GM19193 (cell line): ENCODE data around the gene PLCB4.

Experiments
- POLR2A ChIP-seq: IDR thresholded peaks from 4 replicates; pipeline ENCODE4 v1.6.1; 2011; ENCODE audit not compliant: insufficient read depth, insufficient read length; ENCODE audit errors: extremely low read depth

The PLCB4 gene

GRCh38 chr20:9068841-9069663 is at the start of gene PLCB4:
PLCB4 (plus strand) TSS chr20:9069087; CDS start chr20:9307815, 238,728 bp downstream.
- TF ChIP-seq POLR2A: no peak

GRCh38 chr20:9019833-9020232 is 49.1 kb upstream of the PLCB4 start:
- no peak for TF ChIP-seq POLR2A

GRCh38 chr20:9021216-9021615 is 47.7 kb upstream of the PLCB4 start:
- no peak for TF ChIP-seq POLR2A

- no peak for TF ChIP-seq POLR2A
These were observed 47.2 kb upstream of the PLCB4 start for GRCh38 chr20:9021699-9022098.

- no peak for TF ChIP-seq POLR2A
These were observed 46.5 kb upstream of the PLCB4 start for GRCh38 chr20:9022376-9022775.

GRCh38 chr20:9024606-9025005 is 44.3 kb upstream of the PLCB4 start:
- TF ChIP-seq POLR2A: no peak

GRCh38 chr20:9025011-9025410 is 43.9 kb upstream of the PLCB4 start:
- no peak for TF ChIP-seq POLR2A

- no peak for TF ChIP-seq POLR2A
These were observed 43.2 kb upstream of the PLCB4 start for GRCh38 chr20:9025643-9026042.

GRCh38 chr20:9027626-9028025 is 41.3 kb upstream of the PLCB4 start:
- TF ChIP-seq POLR2A: no peak

GRCh38 chr20:9028419-9028818 is 40.5 kb upstream of the PLCB4 start:
- TF ChIP-seq POLR2A: no peak

GRCh38 chr20:9031991-9032390 is 36.9 kb upstream of the PLCB4 start:
- TF ChIP-seq POLR2A: no peak

GRCh38 chr20:9032758-9033157 is 36.1 kb upstream of the PLCB4 start:
- no peak for TF ChIP-seq POLR2A

- no peak for TF ChIP-seq POLR2A
These were observed 33.8 kb upstream of the PLCB4 start for GRCh38 chr20:9035126-9035525.

GRCh38 chr20:9036593-9036992 is 32.3 kb upstream of the PLCB4 start:
- TF ChIP-seq POLR2A: no peak

GRCh38 chr20:9038791-9039535 is 29.9 kb upstream of the PLCB4 start:
- TF ChIP-seq POLR2A: no peak
